Liver (tissue), 9 donors: ENCODE measurements around the gene IRGC. TPM values are rescaled to one million over a fixed set of nuclear protein-coding genes. Genes with fewer than 3 reads are reported as not detected.
A peak's percentile ranks its signal among the peaks of the same experiment; 100 is the strongest.

Source experiments
- DNase-seq: peaks from one replicate; pipeline ENCODE4 v3.0.0-alpha.2; 2017; ENCODE audit warnings: low spot score
- H3K27ac ChIP-seq, 2 donors: one replicate each; pipeline ENCODE4 v1.7.0; 2013; ENCODE audit warnings: inconsistent platforms in 2 of 2, low read length in 2 of 2, control low read depth in 1 of 2, low read depth in 1 of 2, mild to moderate bottlenecking in 1 of 2
- H3K27me3 ChIP-seq, 4 donors: one replicate each; pipeline versions ENCODE4 v1.6.1 to v1.7.0; 2013; ENCODE audit warnings: low read length in 3 of 4, inconsistent platforms in 1 of 4, mild to moderate bottlenecking in 1 of 4, moderate library complexity in 1 of 4; ENCODE audit not compliant: control insufficient read depth in 4 of 4, insufficient read depth in 4 of 4
- H3K36me3 ChIP-seq, 4 donors: one replicate each; pipeline versions ENCODE4 v1.6.1 to v1.7.0; 2013; ENCODE audit warnings: low read length in 3 of 4, mild to moderate bottlenecking in 3 of 4, low read depth in 1 of 4, moderate library complexity in 1 of 4; ENCODE audit not compliant: control insufficient read depth in 4 of 4, insufficient read depth in 3 of 4
- H3K4me1 ChIP-seq, 4 donors: one replicate each; pipeline versions ENCODE4 v1.6.1 to v1.7.0; 2013; ENCODE audit warnings: low read length in 3 of 4, mild to moderate bottlenecking in 3 of 4, moderate library complexity in 1 of 4; ENCODE audit not compliant: control insufficient read depth in 4 of 4, insufficient read depth in 4 of 4
- H3K4me3 ChIP-seq, 3 donors: one replicate each; pipeline versions ENCODE4 v1.6.1 to v1.7.0; 2013; ENCODE audit warnings: low read length in 3 of 3, control low read depth in 1 of 3, low read depth in 1 of 3, mild to moderate bottlenecking in 1 of 3
- H3K9ac ChIP-seq, 2 donors: one replicate each; pipeline ENCODE4 v1.7.0; 2013; ENCODE audit warnings: low read length in 2 of 2, mild to moderate bottlenecking in 2 of 2, moderate library complexity in 2 of 2, control low read depth in 1 of 2, low read depth in 1 of 2
- H3K9me3 ChIP-seq, 4 donors: one replicate each; pipeline versions ENCODE4 v1.6.1 to v1.7.0; 2013; ENCODE audit warnings: low read length in 3 of 4; ENCODE audit not compliant: control insufficient read depth in 4 of 4
- ATF3 ChIP-seq: IDR thresholded peaks from 2 replicates; pipeline ENCODE4 v1.6.1; 2016; ENCODE audit warnings: antibody characterized with exemption
- CTCF ChIP-seq: fragments of 150-350 bp; IDR thresholded peaks from 2 replicates; pipeline ENCODE4 v1.5.1; 2017; ENCODE audit warnings: improper control_type of control experiment, low read depth, low read length; ENCODE audit not compliant: missing input control
- FOXA1 ChIP-seq: IDR thresholded peaks from 2 replicates; pipeline ENCODE4 v1.6.1; 2016; ENCODE audit warnings: antibody characterized with exemption
- FOXA2 ChIP-seq: IDR thresholded peaks from 2 replicates; pipeline ENCODE4 v1.6.1; 2016; ENCODE audit warnings: antibody characterized with exemption
- GABPA ChIP-seq, 2 donors: IDR thresholded peaks in 1 of 2; conservative IDR thresholded peaks in 1 of 2; 2 replicates each; pipeline ENCODE4 v1.6.1; 2016; ENCODE audit warnings: antibody characterized with exemption in 2 of 2, mild to moderate bottlenecking in 1 of 2, moderate library complexity in 1 of 2
- HNF4A ChIP-seq, 2 donors: conservative IDR thresholded peaks; 2 replicates each; pipeline ENCODE4 v1.6.1; 2016; ENCODE audit warnings: antibody characterized with exemption in 2 of 2, mild to moderate bottlenecking in 2 of 2
- HNF4G ChIP-seq: IDR thresholded peaks from 2 replicates; pipeline ENCODE4 v1.6.1; 2016; ENCODE audit warnings: antibody characterized with exemption
- JUND ChIP-seq, 2 donors: IDR thresholded peaks; 2 replicates each; pipeline ENCODE4 v1.6.1; 2016; ENCODE audit warnings: antibody characterized with exemption in 2 of 2
- MAX ChIP-seq: IDR thresholded peaks from 2 replicates; pipeline ENCODE4 v1.6.1; 2016; ENCODE audit warnings: antibody characterized with exemption
- NR2F2 ChIP-seq: IDR thresholded peaks from 2 replicates; pipeline ENCODE4 v1.6.1; 2016; ENCODE audit warnings: antibody characterized with exemption
- RAD21 ChIP-seq, 2 donors: IDR thresholded peaks; 2 replicates each; pipeline ENCODE4 v1.6.1; 2016; ENCODE audit warnings: antibody characterized with exemption in 2 of 2, mild to moderate bottlenecking in 2 of 2
- RXRA ChIP-seq, 2 donors: IDR thresholded peaks; 2 replicates each; pipeline ENCODE4 v1.6.1; 2017 to 2018; ENCODE audit warnings: antibody characterized with exemption in 2 of 2, mild to moderate bottlenecking in 1 of 2
- SP1 ChIP-seq: IDR thresholded peaks from 2 replicates; pipeline ENCODE4 v1.6.1; 2018; ENCODE audit warnings: antibody characterized with exemption, mild to moderate bottlenecking
- TAF1 ChIP-seq: conservative IDR thresholded peaks from 2 replicates; pipeline ENCODE4 v1.6.1; 2016; ENCODE audit warnings: antibody characterized with exemption, mild to moderate bottlenecking
- YY1 ChIP-seq: IDR thresholded peaks from 2 replicates; pipeline ENCODE4 v1.6.1; 2016; ENCODE audit warnings: antibody characterized with exemption, mild to moderate bottlenecking
- ZBTB33 ChIP-seq: IDR thresholded peaks from 2 replicates; pipeline ENCODE4 v1.6.1; 2016; ENCODE audit warnings: antibody characterized with exemption
- WGBS: extraction: QIAGEN DNeasy Blood & Tissue Kit; methylation state at CpG from one replicate; pipeline ENCODE4 v1.1.7; 2013; 5-methylcytosine and 5-hydroxymethylcytosine counted together
- polyA plus RNA-seq, 2 donors: library from polyadenylated mRNA; stranded (reverse) in 1 of 2; unstranded in 1 of 2; fragments of 200-250 nt in 1 of 2; fragments of >200 nt in 1 of 2; fragmentation: Nextera tagmentation in 1 of 2; extraction: Ambion mirVana in 1 of 2; gene quantifications; one replicate each; pipeline versions ENCODE4 v1.2.1 to v1.2.3, GENCODE V29; 2013 to 2015
- total RNA-seq, 2 donors: library from RNA; depleted of rRNA; stranded (reverse); fragments of >200 nt; gene quantifications; one replicate each; pipeline ENCODE4 v1.2.3, GENCODE V29; 2014
- donor health status: healthy.
- donor health status: healthy.
- donor health status: healthy.
- donor health status: healthy.
- donor health status: healthy.

Gene IRGC
- total and polyA plus RNA-seq, 4 donors = not detected

- TF ChIP-seq CTCF (no peak), HNF4G (no peak), GABPA (IDR thresholded peaks at IDR 0.05 in 1 of 2, conservative IDR thresholded peaks at IDR 0.05 in 1 of 2) (no peak)
Observed at GRCh38 chr19:43690890-43691289, 25.0 kb upstream of the IRGC start (continued).

GRCh38 chr19:43691755-43692154 is 24.1 kb upstream of the IRGC start:
- H3K4me3 ChIP-seq = peak overlapping the region in 1 of 3 donors; percentile 24
- H3K4me1 ChIP-seq = no peaks in the 10 kb centered on the region
- WGBS = 82% methylated on average over 5 of the region's 5 CpGs
- no peak for DNase-seq
- no peaks in the 10 kb centered on the region for H3K27me3 ChIP-seq
- peaks cover 14 to 26% (median 18%) of the 10 kb centered on the region in 4 donors for H3K9me3 ChIP-seq
- TF ChIP-seq HNF4G (no peak), FOXA1 (no peak), GABPA (IDR thresholded peaks at IDR 0.05 in 1 of 2, conservative IDR thresholded peaks at IDR 0.05 in 1 of 2) (no peak), HNF4A (conservative IDR thresholded peaks at IDR 0.05) (no peak), RAD21 (IDR thresholded peaks at IDR 0.05) (no peak), NR2F2 (no peak), TAF1 (no peak), RXRA (IDR thresholded peaks at IDR 0.05) (no peak), ATF3 (no peak), JUND (IDR thresholded peaks at IDR 0.05) (no peak), MAX (no peak), ZBTB33 (no peak)
- no peak overlapping the region for H3K9ac ChIP-seq
- H3K36me3 ChIP-seq = no peaks in the 10 kb centered on the region
- no peak overlapping the region for H3K27ac ChIP-seq

- no peak for DNase-seq
- H3K4me1 ChIP-seq = no peaks in the 10 kb centered on the region
- peaks cover 14 to 26% (median 18%) of the 10 kb centered on the region in 4 donors for H3K9me3 ChIP-seq
- TF ChIP-seq HNF4A (conservative IDR thresholded peaks at IDR 0.05) (no peak), JUND (IDR thresholded peaks at IDR 0.05) (no peak), MAX (no peak), YY1 (no peak), FOXA2 (no peak), GABPA (IDR thresholded peaks at IDR 0.05 in 1 of 2, conservative IDR thresholded peaks at IDR 0.05 in 1 of 2) (no peak), RAD21 (IDR thresholded peaks at IDR 0.05) (no peak), HNF4G (no peak), ZBTB33 (no peak), SP1 (no peak), ATF3 (no peak), RXRA (IDR thresholded peaks at IDR 0.05) (no peak), FOXA1 (no peak)
- H3K9ac ChIP-seq = no peak overlapping the region
- no peaks in the 10 kb centered on the region for H3K36me3 ChIP-seq
- H3K27ac ChIP-seq = no peak overlapping the region
- 78% methylated on average over 2 of the region's 2 CpGs for WGBS
- no peak overlapping the region for H3K4me3 ChIP-seq
- no peaks in the 10 kb centered on the region for H3K27me3 ChIP-seq
Observed at GRCh38 chr19:43692385-43692784, 23.5 kb upstream of the IRGC start.
